Natural killer cell (primary cell): ENCODE data around the gene SRSF7. TPM values are rescaled to one million over a fixed set of nuclear protein-coding genes. Genes with fewer than 3 reads are reported as not detected.

Experiments
- ATAC-seq, 3 donors: fragments of 150-1000 bp in 2 of 3; fragments of 200-7000 bp in 1 of 3; cut with Tn5 transposase; 1 replicate in 1 of 3; 2 replicates in 2 of 3; pipeline ENCODE4 v1.10.0; 2021; ENCODE audit warnings: mild to moderate bottlenecking in 2 of 3, moderate library complexity in 2 of 3
- DNase-seq, 2 donors: peaks; one replicate each; pipeline versions ENCODE4 v3.0.0 to v3.0.0-alpha.2; 2013 to 2021; ENCODE audit warnings: mixed read lengths in 1 of 2
- H3K27ac ChIP-seq: one replicate; pipeline ENCODE4 v1.5.1; 2013; ENCODE audit warnings: mild to moderate bottlenecking, low read length
- H3K27me3 ChIP-seq: one replicate; pipeline ENCODE4 v1.6.1; 2013; ENCODE audit warnings: low read length; ENCODE audit not compliant: control insufficient read depth, insufficient read depth
- H3K36me3 ChIP-seq: one replicate; pipeline ENCODE4 v1.6.1; 2013; ENCODE audit warnings: low read length; ENCODE audit not compliant: control insufficient read depth, insufficient read depth
- H3K4me1 ChIP-seq: one replicate; pipeline ENCODE4 v1.6.1; 2013; ENCODE audit warnings: low read length; ENCODE audit not compliant: control insufficient read depth, insufficient read depth
- H3K4me3 ChIP-seq: one replicate; pipeline ENCODE4 v1.5.1; 2013; ENCODE audit warnings: low read length
- H3K9me3 ChIP-seq: one replicate; pipeline ENCODE4 v1.6.1; 2013; ENCODE audit warnings: low read length; ENCODE audit not compliant: control insufficient read depth, insufficient read depth
- H3K27ac Mint-ChIP-seq, 2 donors: one replicate each; pipeline ENCODE4 v1.8.0; 2022; ENCODE audit warnings: mild to moderate bottlenecking in 2 of 2, mixed read lengths in 2 of 2, moderate library complexity in 1 of 2
- H3K27me3 Mint-ChIP-seq, 2 donors: one replicate each; pipeline ENCODE4 v1.8.0; 2022; ENCODE audit warnings: low read depth in 2 of 2, mixed read lengths in 2 of 2
- H3K36me3 Mint-ChIP-seq: one replicate; pipeline ENCODE4 v1.8.0; 2022; ENCODE audit warnings: mixed read lengths
- H3K4me1 Mint-ChIP-seq, 2 donors: one replicate each; pipeline ENCODE4 v1.8.0; 2022; ENCODE audit warnings: mixed read lengths in 2 of 2
- H3K4me3 Mint-ChIP-seq: one replicate; pipeline ENCODE4 v1.8.0; 2022; ENCODE audit warnings: mild to moderate bottlenecking, moderate library complexity, mixed read lengths
- H3K9me3 Mint-ChIP-seq, 2 donors: one replicate each; pipeline ENCODE4 v1.8.0; 2022; ENCODE audit warnings: mixed read lengths in 2 of 2
- WGBS: methylation state at CpG from one replicate; pipeline ENCODE4 v1.1.7; 2013; ENCODE audit warnings: missing lambda C conversion rate; ENCODE audit not compliant: insufficient coverage; 5-methylcytosine and 5-hydroxymethylcytosine counted together
- intact Hi-C: fragments of 100-400 bp; cut with micrococcal nuclease; formaldehyde crosslinking; loops from one replicate; pipeline ENCODE4 v1.14.2; 2022
- total RNA-seq, 4 donors: library from RNA; stranded (reverse); fragments of 120-200 nt in 1 of 4; gene quantifications; one replicate each; pipeline versions ENCODE4 v1.2.3 to v1.2.4, GENCODE V29; 2013 to 2022
- TF ChIP-seq, protein P1 (sequence below): fragments of 200-600 bp; IDR thresholded peaks from one replicate; pipeline ENCODE4 v1.8.0; 2022; ENCODE audit warnings: antibody characterized with exemption

The SRSF7 gene
- total RNA-seq, 3 donors from 2014 or later (not counting 1 experiment from before 2014, with no cell fraction given), result 323 to 538 (median 359) TPM

- H3K4me3 ChIP-seq, result no peak overlapping the region
- no peaks in the 10 kb centered on the region for H3K27me3 ChIP-seq
- TF ChIP-seq, protein P1, sequence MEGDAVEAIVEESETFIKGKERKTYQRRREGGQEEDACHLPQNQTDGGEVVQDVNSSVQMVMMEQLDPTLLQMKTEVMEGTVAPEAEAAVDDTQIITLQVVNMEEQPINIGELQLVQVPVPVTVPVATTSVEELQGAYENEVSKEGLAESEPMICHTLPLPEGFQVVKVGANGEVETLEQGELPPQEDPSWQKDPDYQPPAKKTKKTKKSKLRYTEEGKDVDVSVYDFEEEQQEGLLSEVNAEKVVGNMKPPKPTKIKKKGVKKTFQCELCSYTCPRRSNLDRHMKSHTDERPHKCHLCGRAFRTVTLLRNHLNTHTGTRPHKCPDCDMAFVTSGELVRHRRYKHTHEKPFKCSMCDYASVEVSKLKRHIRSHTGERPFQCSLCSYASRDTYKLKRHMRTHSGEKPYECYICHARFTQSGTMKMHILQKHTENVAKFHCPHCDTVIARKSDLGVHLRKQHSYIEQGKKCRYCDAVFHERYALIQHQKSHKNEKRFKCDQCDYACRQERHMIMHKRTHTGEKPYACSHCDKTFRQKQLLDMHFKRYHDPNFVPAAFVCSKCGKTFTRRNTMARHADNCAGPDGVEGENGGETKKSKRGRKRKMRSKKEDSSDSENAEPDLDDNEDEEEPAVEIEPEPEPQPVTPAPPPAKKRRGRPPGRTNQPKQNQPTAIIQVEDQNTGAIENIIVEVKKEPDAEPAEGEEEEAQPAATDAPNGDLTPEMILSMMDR, result no peak
- peak overlapping the region; percentile 91 for H3K27ac ChIP-seq
- ATAC-seq, result peak; percentile 65 to 85 (median 76)
- Mint-ChIP-seq H3K36me3 (no peaks in the 10 kb centered on the region), H3K4me1 (peaks cover 9 to 29% of the 10 kb centered on the region in 2 donors), H3K4me3 (peak overlapping the region; percentile 13), H3K9me3 (no peaks in the 10 kb centered on the region), H3K27me3 (no peaks in the 10 kb centered on the region), H3K27ac (peak overlapping the region; percentile 68 to 79)
- no peaks in the 10 kb centered on the region for H3K9me3 ChIP-seq
- 67% methylated on average over 7 of the region's 8 CpGs for WGBS
- no peaks in the 10 kb centered on the region for H3K36me3 ChIP-seq
- intact Hi-C loops, result no loop called here
- DNase-seq, result peak in 1 of 2 donors; percentile 82
- H3K4me1 ChIP-seq, result peaks cover 18% of the 10 kb centered on the region
Measured at GRCh38 chr2:38697116-38697840, 53.9 kb downstream of the SRSF7 start.

Other genes with a start within 250 kb of the SRSF7 start
- gene HNRNPLL, start 148.4 kb downstream of the SRSF7 start, total RNA-seq, result 10 to 100 TPM in 1 of 3 donors, 1 to 10 TPM in 2; 7.3 to 18.4 (median 8.8) TPM
- gene GALM, start 85.2 kb downstream of the SRSF7 start, total RNA-seq, result 10 to 100 TPM in 2 of 3 donors, 1 to 10 TPM in 1; 4.0 to 12.4 (median 11.0) TPM
- gene GEMIN6, start 26.8 kb upstream of the SRSF7 start, total RNA-seq, result 1 to 10 TPM; 3.5 to 7.3 (median 5.7) TPM
- 10 to 100 TPM; 12.8 to 21.9 (median 18.5) TPM for gene DHX57, start 124.6 kb upstream of the SRSF7 start, total RNA-seq
- gene MORN2, start 124.6 kb upstream of the SRSF7 start, total RNA-seq, result 1 to 10 TPM; 1.4 to 2.3 (median 1.7) TPM
- under 1 TPM in 1 of 3 donors, not detected in 2; 0.27 TPM for gene ARHGEF33, start 138.5 kb upstream of the SRSF7 start, total RNA-seq